ENCODE data around the gene RIMKLB. TPM values are rescaled to one million over a fixed set of nuclear protein-coding genes. Genes with fewer than 3 reads are reported as not detected.

RIMKLB gene, protein sequence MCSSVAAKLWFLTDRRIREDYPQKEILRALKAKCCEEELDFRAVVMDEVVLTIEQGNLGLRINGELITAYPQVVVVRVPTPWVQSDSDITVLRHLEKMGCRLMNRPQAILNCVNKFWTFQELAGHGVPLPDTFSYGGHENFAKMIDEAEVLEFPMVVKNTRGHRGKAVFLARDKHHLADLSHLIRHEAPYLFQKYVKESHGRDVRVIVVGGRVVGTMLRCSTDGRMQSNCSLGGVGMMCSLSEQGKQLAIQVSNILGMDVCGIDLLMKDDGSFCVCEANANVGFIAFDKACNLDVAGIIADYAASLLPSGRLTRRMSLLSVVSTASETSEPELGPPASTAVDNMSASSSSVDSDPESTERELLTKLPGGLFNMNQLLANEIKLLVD
- 100 to 1,000 TPM in 3 of 4 donors, 10 to 100 TPM in 1; 85.4 to 106 (median 104) TPM for polyA plus RNA-seq (ENCODE audit: insufficient read length in 4 of 4)

- peak in 3 of 4 donors; percentile 74 to 80 (median 76) for DNase-seq (ENCODE audit: low read depth in 4 of 4, low spot score in 3 of 4)
Observed at GRCh38 chr12:8697476-8698131, at the start of gene RIMKLB. TSS of gene RIMKLB (plus strand) at chr12:8697991. CDS start at chr12:8713867, 15,876 bp downstream.

DNA sequence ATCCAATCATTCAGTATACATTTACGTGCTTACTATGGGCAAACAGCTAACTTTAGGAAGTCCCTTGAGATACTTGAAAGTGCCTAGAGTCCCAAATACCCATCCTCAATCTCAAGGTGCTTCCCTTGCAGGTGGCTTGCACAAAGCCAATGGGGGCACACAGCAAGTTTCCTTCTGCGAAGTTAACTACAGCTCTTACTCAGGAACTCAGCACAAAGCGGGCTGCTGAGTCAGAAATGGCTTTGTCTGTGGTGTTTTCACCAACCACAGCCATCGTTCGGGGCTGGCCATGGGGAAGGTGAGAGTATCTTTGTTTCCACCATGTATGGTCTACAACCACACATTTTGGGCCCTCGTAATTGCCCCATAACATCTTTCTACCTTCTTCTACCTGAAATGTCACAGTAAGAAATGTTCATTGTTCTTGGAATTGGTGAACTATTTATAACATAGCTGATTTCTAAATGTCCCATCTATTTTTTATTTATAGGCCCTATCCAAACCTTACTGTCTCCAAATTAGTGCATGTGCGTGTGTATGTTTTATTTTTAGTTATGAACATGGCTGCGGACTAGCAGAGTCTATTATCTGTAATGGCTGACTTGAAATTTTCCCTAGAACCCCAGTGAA is 49.1 kb upstream of the RIMKLB start:
- no peak for DNase-seq (ENCODE audit: low read depth in 4 of 4, low spot score in 3 of 4)

- no peak for DNase-seq (ENCODE audit: low read depth in 4 of 4, low spot score in 3 of 4)
Observed at GRCh38 chr12:8655421-8655820, 42.4 kb upstream of the RIMKLB start.

- no peak for DNase-seq (ENCODE audit: low read depth in 4 of 4, low spot score in 3 of 4)
Observed at GRCh38 chr12:8658346-8658745, 39.4 kb upstream of the RIMKLB start.

DNA sequence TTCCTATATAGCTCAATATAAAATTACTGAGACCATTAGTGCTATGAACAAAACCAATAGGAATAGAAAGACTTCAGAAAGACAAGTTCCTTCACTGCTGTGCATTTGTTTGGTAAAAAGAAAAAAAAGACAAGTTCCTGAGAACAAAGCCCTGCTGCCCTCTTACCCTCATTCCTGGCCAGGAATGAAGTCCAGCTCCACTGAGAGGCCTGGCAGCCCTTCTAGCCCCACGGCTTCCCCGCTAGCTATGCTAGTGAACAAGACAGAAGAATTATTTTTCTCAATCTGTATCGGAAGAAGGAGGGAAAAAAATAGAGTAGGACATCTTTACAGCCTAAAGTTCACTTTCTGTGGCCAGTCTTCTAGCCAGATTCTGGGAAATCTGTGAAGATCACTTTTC is 36.8 kb upstream of the RIMKLB start:
- no peak for DNase-seq (ENCODE audit: low read depth in 4 of 4, low spot score in 3 of 4)

DNA sequence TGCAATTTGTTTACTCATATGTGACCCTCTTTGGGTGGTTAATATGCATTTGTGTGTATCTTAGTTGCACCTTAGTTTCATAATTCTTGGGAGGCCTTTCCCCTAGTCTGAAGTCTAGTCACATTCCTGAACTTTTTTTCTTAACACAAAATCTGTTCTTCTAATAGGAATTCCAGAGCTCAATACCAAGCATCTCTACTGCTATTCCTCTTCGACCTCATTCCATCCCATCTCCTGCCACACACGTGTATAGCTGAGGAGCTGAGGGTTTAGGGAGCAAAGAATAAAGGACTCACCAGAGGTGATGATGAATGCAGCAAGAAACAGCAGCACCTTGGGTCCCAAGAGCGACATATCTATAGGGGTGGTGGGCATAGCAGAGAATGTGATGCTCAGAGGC is 36.0 kb upstream of the RIMKLB start:
- DNase-seq (ENCODE audit: low read depth in 4 of 4, low spot score in 3 of 4) = no peak

DNA sequence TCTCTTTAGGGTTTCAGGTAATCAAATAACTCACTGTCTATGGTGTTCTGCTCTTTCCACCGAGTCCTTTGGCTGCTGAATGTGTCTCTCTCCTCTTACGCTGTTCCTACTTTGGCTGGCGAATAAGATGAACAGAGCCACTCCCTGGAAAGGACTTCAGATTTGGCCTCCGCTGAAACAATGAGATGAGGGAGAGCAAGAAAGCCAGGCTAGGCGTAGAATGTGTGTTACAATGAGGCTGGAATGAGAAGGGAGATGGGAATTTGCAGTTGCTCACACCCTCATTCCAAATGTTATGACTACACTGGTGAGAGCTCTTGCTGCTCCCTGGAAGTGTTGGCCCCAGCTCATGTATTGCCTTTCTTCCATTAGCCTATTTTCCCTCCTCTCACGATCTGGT is 35.2 kb upstream of the RIMKLB start, which contains the start of gene MFAP5:
TSS of gene MFAP5 (minus strand) at position 234 of the 400 bp plus-strand sequence. CDS start 722 bp downstream, outside the sequence.
- DNase-seq (ENCODE audit: low read depth in 4 of 4, low spot score in 3 of 4) = no peak

DNA sequence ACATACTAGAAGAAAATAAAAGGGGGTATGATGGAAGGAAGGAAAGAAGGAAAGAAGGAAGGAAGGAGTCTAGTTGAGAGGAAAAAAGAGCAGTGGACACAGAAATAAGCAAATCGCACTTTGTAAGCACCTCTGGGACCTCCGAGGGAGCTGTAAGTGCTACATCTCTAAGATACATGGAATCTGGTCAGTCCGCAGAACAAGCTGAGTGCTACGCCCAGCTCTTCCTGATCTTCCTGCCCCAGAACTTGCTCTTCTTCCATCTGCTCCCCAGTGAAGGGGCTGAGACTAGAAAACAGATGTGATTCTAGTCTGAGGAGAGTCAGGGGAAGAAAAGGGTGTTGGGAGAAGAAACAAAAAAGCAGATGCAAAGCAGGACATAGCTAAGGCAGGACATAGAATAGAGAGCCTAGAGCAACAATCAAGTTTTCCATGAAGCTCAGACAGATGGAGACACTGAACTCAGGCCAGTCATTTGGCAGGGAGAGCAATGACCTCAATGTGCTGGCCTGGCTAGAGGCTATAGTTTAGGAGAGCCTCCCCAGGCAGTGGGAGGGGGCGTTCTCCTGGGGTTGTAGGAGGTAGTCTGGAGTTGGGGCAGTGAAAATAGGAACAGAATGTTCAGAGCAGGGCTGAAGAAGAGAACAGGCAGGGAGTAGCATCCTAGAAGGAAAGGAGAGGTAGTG is 33.4 kb upstream of the RIMKLB start:
- no peak for DNase-seq (ENCODE audit: low read depth in 4 of 4, low spot score in 3 of 4)

- no peak for DNase-seq (ENCODE audit: low read depth in 4 of 4, low spot score in 3 of 4)
Observed at GRCh38 chr12:8665759-8666158, 32.0 kb upstream of the RIMKLB start.

DNA sequence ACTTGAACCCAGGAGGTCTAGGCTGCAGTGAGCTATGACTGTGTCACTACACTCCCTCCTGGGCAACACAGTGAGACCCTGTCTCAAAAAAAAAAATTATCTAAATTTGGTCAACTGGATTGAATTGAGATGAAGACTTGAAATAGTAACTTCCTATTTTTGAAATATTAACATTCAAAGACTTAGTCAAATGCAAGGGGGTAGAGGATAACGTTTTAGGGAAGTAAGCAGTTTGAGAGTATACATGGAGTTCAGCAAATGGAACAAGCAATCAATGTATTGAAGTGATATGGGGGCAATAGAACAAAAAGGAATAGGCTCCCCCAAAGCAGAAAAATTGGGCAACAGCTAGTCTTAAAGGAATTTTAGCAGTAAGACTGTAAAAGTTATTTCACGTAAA is 30.5 kb upstream of the RIMKLB start:
- no peak for DNase-seq (ENCODE audit: low read depth in 4 of 4, low spot score in 3 of 4)

- no peak for DNase-seq (ENCODE audit: low read depth in 4 of 4, low spot score in 3 of 4)
Observed at GRCh38 chr12:8668441-8668840, 29.4 kb upstream of the RIMKLB start.

DNA sequence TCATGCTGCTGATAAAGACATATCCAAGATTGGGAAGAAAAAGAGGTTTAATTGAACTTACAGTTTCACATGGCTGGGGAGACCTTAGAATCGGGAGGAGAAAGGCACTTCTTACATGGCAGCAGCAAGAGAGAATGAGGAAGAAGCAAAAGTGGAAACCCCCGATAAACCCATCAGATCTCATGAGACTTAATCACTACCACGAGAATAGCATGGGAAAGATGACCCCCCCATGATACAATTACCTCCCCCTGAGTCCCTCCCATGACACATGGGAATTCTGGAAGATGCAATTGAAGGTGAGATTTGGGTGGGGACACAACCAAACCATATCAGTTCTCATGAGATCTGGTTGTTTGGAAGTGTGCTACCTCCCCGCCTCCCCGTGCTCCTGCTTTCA is 25.4 kb upstream of the RIMKLB start:
- DNase-seq (ENCODE audit: low read depth in 4 of 4, low spot score in 3 of 4) = no peak

DNA sequence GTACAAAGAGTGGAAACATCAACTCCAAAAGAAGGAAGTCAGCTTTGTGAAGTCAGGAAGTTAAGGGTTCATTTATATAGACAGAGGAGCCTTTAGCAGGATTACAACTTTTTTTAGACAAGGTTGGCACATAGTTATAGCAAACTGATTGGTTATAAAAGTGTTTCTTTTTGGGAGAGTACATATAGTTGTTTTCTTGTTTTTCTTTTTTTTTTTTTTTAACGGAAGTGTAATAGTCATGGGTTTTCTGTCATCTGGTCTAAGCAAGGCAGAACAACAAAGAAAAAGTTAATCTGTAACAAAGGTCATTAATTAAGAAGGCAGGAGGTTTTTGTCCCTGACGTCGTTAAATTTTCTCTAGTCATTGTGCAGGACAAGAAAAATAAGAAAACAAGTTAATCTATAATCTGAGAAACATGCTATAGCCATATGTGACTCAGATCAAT is 22.2 kb upstream of the RIMKLB start:
- DNase-seq (ENCODE audit: low read depth in 4 of 4, low spot score in 3 of 4) = no peak

DNA sequence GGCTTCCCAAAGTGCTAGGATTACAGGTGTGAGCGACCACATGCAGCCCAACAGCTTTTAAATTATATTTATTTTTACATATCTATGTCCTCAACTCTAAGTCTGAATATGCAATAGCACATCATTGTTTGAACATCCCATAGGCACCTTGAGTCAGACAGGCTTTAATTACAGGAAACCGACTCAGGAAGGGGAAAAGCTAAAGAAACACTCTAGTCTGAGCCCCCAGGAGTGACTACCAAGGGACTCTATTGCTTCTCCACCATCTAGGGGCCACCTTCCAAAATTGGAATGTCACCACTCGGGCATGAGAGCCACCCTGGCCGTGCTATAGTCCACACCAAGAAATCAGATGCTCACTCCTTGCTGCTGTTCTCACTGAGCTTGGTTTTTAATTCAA is 21.1 kb upstream of the RIMKLB start:
- no peak for DNase-seq (ENCODE audit: low read depth in 4 of 4, low spot score in 3 of 4)

- no peak for DNase-seq (ENCODE audit: low read depth in 4 of 4, low spot score in 3 of 4)
Observed at GRCh38 chr12:8677362-8677761, 20.4 kb upstream of the RIMKLB start.

DNA sequence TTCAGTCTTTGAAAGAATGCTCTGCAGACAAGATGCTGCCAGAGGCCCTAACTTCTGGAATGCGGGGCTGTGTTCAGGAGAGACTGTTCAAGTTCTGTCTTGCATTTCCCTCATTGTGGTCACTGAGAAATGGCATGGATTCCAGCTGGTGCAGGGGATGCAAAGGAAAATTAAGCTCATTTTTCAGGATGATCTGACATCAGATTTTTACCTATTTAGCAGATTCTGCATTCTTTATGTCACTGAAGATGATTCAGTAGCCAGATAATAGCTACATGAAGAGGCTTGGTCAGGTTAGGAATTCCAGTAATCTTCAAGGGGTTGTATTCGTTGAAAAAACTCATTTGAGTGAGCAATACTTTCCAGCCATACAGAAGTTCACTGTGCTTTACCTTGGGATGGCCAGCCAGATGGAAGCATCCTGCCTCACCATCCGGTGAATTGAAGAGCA is 19.1 kb upstream of the RIMKLB start:
- no peak for DNase-seq (ENCODE audit: low read depth in 4 of 4, low spot score in 3 of 4)

- DNase-seq (ENCODE audit: low read depth in 4 of 4, low spot score in 3 of 4) = no peak
Observed at GRCh38 chr12:8680533-8680932, 17.3 kb upstream of the RIMKLB start.

- no peak for DNase-seq (ENCODE audit: low read depth in 4 of 4, low spot score in 3 of 4)
Observed at GRCh38 chr12:8681129-8681884, 16.5 kb upstream of the RIMKLB start.

DNA sequence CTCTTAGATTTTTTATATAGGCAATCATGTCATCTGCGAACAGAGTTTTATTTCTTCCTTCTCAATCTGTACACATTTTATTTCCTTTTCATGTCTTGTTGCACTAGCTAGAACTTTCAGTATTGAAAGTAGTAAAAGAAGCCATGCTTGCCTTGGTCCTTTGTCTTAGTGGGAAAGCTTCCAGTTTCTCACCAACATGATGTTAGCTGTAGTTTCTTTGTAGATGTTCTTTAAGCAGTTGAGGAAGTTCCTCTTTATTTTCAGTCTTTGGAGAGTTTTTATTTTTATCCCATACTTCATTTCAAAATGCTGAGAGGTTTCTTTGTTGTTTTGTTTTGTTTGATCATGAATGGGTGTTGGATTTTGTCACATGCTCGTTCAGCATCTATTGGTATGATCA is 12.7 kb upstream of the RIMKLB start:
- no peak for DNase-seq (ENCODE audit: low read depth in 4 of 4, low spot score in 3 of 4)

All from right renal pelvis (tissue), 4 donors.